G401.6 (cell line): ENCODE measurements around the gene KIRREL3.

Source experiments
- FAIRE-seq: peaks from 2 replicates; lab custom pipeline; 2012; peaks lifted over from hg19 to GRCh38; lab: Jason Lieb, UNC

The KIRREL3 gene

GRCh38 chr11:126830216-126830806 is 170.3 kb downstream of the KIRREL3 start:
- no peak for FAIRE-seq

- FAIRE-seq: no peak
Measured at GRCh38 chr11:126829716-126830115, 170.9 kb downstream of the KIRREL3 start.

- no peak for FAIRE-seq
Measured at GRCh38 chr11:126824035-126824607, 176.4 kb downstream of the KIRREL3 start.

DNA sequence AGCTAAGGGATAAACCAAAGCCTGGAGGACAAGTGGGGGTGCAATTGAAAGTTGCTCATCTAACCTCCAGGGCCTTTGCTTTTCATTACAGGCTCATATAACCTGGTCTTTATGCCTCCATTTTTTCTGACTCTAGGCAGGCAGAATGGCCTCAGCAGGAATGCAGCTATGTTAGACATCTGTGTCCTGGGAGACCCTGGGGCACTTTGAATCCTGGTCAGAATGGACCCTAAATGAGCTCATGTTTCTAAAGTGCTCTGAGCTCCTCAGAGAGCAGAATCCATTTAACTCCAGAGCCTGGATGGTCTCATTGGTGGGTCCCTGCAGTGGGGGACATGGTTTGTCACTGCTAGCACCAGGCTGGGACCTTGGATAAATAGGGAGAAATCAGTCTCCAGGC is 177.3 kb downstream of the KIRREL3 start:
- no peak for FAIRE-seq

GRCh38 chr11:126821827-126822226 is 178.7 kb downstream of the KIRREL3 start:
- no peak for FAIRE-seq

GRCh38 chr11:126819194-126819593 is 181.4 kb downstream of the KIRREL3 start:
- no peak for FAIRE-seq

DNA sequence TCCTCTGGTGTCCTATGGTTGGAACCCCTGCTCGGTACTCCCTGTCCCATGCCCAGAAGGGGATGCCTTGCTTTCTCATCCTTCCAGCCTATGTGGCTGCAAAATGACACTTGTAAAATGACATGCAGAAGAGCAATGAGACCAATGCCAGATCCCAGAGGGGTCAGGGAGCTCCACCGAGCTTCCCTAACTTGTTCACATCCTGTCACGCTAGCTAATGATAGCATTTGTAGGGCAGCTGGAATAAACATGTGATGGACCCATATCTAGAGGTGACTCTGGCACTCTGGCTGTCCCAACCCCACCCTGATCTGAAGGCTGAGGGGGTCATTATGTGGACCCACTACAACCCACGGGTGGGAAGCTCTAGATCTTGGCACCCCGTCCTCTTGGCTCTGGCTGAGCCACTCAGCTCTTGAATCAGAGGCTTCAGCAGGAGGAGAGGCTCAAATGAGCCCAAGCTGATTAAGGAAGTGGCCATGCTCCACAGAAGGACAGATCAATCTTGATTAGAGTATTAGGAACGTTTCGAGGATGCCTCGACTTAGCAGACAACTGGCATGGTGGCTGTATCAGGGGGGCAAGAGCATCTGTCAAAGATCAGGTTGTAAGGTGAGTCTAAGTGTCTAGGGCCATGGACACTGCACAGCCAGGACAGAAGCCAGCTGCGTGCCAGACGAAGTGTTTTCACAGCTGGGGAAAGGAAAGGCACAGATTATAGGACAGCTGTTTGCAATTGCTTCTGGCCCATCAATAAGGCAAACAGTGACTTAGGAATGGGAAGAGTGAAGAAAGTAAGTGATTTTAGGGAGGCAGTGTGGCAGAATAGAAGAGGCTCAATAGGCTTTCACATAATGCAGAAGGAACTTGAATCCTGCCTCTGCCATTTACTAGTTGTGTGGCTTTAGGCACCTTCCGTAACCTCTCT is 182.8 kb downstream of the KIRREL3 start:
- FAIRE-seq: no peak

GRCh38 chr11:126817096-126817495 is 183.5 kb downstream of the KIRREL3 start:
- FAIRE-seq: no peak

- FAIRE-seq: no peak
Measured at GRCh38 chr11:126816645-126817044, 183.9 kb downstream of the KIRREL3 start.

- no peak for FAIRE-seq
Measured at GRCh38 chr11:126815111-126815510, 185.5 kb downstream of the KIRREL3 start.

DNA sequence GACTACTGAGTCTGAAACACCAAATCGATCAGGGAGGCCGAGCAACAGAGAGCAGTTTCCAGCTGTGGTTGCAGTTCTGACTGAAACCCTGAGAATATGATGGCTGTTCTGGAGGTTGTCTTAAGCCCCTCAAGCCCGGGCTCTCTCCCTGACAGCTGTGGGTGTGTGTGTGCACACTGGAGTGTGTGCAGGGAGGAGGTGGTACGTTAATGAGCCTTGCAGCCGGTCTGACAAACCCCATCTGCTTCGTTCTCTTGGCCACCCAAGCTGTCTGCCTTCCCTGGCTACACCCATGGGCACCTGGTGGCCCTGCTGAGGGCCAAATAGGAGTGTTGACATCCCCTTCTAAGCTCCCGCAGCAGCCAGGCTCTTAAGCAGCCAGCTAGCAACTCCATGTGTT is 189.8 kb downstream of the KIRREL3 start:
- FAIRE-seq: no peak

DNA sequence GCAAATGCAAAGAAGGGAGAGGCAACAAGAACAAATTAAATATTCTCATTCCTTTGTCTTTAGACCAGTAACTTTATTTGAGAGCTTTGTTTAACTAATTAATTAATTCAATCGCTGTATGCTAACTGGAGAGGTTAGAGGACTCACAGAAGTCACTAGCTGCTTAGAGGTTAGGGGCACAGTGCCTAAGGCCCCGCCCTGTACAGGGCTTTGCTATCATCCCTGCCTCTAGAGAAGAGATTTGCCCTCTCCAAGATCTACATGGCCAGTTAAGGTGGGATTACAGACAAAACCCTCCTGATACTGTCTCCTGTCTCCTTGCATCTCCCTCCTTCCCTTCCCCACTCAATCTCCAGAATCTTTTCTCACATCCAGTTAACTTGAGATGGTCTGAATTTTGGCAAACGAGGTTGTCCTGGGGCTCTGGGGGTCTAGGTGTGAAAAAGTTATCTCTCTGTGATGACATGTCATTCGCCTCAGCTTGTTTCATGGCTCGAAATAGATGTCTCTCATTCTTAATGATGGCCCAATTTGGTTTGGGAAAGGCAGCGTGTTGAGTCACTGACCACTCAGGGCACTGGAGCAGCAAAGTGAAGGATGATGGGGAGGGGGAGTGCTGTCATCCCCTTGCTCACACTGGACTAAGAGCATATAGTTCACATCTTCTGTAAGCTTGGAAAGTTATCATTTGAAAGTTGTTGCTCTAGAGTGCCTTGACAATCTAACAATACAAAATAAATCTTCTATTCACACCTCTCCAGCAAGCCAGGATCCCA is 190.9 kb downstream of the KIRREL3 start:
- FAIRE-seq: no peak

- no peak for FAIRE-seq
Measured at GRCh38 chr11:126808836-126809235, 191.7 kb downstream of the KIRREL3 start.

GRCh38 chr11:126808296-126808695 is 192.3 kb downstream of the KIRREL3 start:
- no peak for FAIRE-seq

DNA sequence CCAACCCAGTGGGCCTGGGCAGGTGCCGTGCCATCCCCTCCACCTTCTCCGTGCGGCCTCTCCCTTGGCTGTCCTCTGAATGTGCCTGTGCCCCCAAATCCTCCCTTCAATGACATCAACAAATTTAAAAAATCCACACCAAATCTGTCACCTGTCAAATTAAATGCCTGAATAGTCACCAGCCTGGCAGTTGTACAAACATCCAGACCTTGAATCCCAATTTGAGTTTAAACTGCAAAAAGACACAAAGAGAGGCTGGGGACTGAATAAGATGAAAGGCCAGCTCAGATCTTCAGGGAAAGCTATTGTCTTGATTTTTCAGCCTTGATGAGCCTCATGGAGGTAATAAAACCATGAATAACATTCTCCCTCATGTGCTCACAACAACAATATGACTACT is 194.7 kb downstream of the KIRREL3 start:
- FAIRE-seq: no peak

- no peak for FAIRE-seq
Measured at GRCh38 chr11:126804363-126804762, 196.2 kb downstream of the KIRREL3 start.

DNA sequence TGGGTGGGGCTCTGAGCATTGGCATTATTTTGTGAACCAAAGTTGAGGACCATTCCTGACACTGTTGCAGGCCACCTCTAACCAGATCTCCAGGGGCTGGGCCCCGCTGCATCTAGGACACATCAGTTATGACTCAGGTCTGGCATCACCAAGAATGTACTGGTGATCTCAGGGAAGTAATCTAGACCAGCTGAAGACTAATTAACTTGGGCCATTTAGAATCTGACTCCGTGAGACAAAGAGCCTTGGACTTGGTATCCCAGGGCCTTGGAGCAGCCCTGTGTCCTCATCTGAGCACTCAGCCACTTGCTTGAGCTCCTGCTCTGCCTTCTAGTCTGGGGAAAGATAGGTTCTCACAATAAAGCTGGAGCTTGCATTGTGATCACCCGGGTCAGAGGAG is 200.6 kb downstream of the KIRREL3 start:
- FAIRE-seq: no peak

DNA sequence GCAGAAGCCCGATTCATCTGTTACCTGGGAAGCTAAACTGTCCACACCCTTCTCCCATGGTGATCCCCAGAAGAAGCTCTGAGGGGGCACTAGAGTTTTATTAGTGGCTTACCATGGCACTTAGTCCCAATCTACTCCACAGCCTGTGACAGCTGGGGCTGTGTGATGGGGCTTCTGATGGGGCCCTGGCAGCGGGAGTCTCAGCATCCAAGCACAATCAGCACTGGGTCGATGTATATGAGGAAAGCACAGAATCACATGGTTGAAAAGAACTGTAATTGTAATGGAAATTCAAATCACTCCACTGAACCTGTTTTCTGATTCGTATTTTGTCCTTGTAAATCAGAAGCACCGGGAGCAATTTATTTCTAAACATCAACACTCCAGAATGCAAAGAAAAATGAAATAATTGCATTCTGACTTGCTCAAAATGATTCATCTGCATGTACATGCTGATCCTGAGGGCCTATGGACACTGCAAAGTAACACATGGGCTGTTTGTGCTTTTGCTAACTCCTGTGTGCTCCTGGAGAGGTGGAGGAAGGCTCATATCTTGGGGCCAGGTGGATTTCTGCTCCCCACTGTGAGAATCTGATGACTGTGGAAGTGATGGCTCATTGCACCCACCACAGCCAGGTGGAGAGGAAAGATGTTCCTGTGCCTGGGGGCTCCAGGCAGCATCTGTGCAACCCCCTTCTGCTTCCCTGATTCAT is 203.0 kb downstream of the KIRREL3 start:
- no peak for FAIRE-seq

GRCh38 chr11:126793596-126793995 is 207.0 kb downstream of the KIRREL3 start:
- FAIRE-seq: no peak

- no peak for FAIRE-seq
Measured at GRCh38 chr11:126791991-126792390, 208.6 kb downstream of the KIRREL3 start.

GRCh38 chr11:126791446-126791845 is 209.1 kb downstream of the KIRREL3 start:
- FAIRE-seq: no peak

DNA sequence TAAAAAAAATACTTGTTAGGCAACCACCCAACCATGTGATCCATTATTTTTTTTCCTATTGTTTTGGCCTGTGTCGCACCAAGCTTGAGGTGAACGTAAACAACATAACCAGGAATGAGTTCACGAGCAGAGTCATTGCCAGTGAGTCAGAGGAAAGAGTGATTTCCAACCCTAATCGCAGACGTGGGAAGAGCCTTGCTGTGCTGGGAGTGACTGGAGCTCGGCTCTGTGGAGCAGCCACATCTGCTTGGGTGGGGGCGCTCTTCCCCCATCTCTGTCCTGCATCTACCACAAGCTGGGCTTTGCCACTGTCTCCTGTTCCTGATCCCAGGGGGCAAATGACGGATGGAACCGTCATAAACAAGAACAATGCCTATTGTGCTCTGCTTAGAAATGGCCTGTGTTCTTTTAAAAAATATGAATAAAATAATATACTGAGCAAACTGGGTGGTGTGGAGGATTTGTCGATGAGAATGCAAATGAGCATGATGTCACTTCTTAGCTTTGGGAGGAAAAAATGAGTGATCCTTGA is 210.0 kb downstream of the KIRREL3 start:
- FAIRE-seq: no peak
